ENCODE data around the gene DPF1.
"Not testable (repeated sequence)": the region's sequence is repeated elsewhere in the genome, so short reads cannot be mapped to it uniquely, and the experiment has no call there.

Gene DPF1

GRCh38 chr19:38250821-38251563 lies 27.0 kb upstream of the DPF1 start:
- no peak for DNase-seq (ENCODE audit: low read depth)

DNA sequence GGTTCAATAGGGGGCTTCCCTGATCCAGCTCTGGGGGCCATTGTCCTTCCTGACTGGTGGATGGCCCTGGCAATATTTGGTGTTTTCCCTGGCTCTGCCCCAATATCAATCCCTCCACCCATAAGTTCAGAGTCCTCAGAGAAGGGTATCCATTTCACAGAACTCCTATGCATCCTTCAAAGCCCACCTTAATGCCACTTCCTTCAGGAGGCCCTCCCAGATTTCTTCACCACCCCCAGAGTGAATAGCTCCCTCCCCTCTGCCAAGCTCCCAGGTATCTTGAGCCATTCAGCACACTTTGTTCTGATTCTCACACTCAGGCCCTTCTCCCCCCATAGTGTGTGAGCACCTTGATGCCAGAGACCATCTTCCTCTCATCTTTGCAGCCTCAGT lies 26.4 kb upstream of the DPF1 start:
- no peak for DNase-seq (ENCODE audit: low read depth)

GRCh38 chr19:38248421-38248820 lies 24.4 kb upstream of the DPF1 start:
- DNase-seq (ENCODE audit: low read depth), result no peak

GRCh38 chr19:38247734-38248268 lies 23.8 kb upstream of the DPF1 start:
- DNase-seq (ENCODE audit: low read depth), result no peak

DNA sequence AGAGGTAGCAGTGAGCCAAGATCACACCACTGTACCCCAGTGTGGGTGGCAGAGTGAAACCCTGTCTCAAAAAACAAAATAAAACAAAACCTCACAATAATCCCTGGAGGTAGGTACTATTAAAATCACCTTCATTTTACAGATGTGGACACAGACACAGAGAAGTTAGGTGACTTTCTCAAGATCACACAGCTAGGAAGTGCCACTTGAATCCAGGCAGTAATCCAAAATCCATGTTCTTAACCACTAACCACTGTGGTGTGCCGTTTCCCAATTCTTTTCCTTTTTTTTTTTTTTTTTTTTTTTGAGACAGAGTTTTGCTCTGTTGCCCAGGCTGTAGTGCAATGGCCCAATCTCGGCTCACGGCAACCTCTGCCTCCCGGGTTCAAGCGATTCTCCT lies 23.1 kb upstream of the DPF1 start:
- DNase-seq (ENCODE audit: low read depth), result no peak

DNA sequence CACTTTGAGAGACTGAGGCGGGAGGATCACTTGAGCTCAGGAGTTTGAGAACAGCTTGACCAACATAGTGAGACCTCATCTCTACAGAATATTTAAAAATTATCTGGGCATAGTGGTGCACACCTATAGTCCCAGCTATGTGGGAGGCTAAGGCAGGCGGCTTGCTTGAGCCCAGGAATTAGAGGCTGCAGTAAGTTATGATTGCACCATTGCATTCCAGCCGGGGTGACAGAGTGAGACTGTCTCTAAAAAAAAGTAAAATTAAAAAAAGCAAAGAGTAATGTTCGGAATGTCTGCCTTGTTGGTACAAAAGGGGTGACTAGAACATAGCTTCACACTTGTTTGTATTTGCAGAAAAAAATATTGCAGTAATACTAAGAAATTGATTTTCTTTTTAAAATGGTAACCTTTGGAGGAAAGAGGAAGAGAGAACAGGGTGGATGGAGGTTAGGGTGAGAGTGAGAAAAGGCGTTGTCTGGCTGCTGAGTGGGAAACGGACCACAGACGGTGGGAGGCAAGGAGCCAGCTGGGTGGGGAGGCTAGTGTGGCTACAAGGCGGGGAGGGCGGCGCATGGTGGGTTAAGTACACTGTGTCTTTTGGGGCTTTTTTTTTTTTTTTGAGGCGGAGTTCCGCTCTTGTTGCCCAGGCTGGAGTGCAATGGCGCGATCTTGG lies 21.9 kb upstream of the DPF1 start:
- DNase-seq (ENCODE audit: low read depth), result no peak

GRCh38 chr19:38243279-38243673 lies 19.3 kb upstream of the DPF1 start:
- no peak for DNase-seq (ENCODE audit: low read depth)

DNA sequence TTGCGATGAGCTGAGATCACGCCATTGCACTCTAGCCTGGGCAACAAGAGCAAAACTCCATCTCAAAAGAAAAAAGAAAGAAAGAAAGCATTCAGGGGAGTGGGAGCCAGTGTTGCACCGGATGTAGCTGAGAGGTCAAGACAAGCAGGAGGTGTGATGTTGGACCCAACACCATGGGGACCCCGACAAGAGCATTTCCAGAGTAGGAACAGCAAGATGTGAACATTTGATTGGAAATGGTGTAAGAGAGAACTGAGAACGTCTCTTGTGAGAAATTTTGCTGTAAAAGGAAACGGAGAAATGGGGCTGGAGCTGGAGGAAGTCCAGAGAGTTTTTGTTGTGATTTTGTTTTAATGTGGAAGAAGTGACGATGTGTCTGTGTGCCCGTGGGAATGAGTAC lies 15.8 kb upstream of the DPF1 start:
- DNase-seq (ENCODE audit: low read depth), result no peak

DNA sequence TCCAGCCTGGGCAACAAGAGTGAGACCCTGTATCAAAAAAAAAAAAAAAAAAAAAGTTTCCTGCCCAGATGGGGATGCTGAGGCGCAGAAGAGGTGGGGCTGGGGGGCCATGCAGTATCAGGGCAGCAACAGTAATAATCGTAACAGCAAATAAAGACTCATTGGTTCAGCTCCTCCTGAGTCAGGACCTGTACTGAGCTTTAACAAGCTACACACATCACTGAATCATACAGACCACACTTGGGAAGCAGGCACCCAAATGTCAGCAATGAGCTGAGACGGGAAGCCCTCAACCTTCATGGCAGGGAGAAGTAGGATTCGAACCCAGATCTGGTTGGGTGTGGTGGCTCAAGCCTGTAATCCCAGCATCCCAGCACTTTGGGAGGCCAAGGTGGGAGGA lies 10.6 kb upstream of the DPF1 start:
- DNase-seq (ENCODE audit: low read depth), result no peak

GRCh38 chr19:38233740-38234251 lies 9.8 kb upstream of the DPF1 start:
- peak; percentile 54 for DNase-seq (ENCODE audit: low read depth)

DNA sequence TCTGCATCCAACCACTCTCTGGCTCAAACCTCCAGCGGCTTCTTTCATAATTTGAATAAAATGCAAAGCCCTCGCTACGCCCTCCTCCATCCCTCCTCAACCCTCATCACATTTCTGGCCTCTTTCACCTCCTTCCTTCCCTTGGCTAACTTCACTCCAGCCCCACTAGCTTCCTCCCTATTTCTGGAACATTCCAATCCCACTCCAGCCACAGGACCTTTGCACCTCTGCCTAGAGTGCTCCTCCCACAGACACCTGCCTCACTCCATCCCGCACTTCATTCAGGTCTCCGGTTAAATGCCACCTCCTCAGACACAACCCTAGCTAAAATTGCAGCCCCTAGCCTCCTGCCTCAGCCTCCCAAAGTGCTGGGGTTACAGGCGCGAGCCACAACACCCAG lies 7.9 kb upstream of the DPF1 start:
- no peak for DNase-seq (ENCODE audit: low read depth)

- DNase-seq (ENCODE audit: low read depth), result not testable (repeated sequence)
These were observed 6.6 kb upstream of the DPF1 start for GRCh38 chr19:38230506-38231133.

GRCh38 chr19:38229585-38230073 lies 5.6 kb upstream of the DPF1 start:
- DNase-seq (ENCODE audit: low read depth), result peak; percentile 37

DNA sequence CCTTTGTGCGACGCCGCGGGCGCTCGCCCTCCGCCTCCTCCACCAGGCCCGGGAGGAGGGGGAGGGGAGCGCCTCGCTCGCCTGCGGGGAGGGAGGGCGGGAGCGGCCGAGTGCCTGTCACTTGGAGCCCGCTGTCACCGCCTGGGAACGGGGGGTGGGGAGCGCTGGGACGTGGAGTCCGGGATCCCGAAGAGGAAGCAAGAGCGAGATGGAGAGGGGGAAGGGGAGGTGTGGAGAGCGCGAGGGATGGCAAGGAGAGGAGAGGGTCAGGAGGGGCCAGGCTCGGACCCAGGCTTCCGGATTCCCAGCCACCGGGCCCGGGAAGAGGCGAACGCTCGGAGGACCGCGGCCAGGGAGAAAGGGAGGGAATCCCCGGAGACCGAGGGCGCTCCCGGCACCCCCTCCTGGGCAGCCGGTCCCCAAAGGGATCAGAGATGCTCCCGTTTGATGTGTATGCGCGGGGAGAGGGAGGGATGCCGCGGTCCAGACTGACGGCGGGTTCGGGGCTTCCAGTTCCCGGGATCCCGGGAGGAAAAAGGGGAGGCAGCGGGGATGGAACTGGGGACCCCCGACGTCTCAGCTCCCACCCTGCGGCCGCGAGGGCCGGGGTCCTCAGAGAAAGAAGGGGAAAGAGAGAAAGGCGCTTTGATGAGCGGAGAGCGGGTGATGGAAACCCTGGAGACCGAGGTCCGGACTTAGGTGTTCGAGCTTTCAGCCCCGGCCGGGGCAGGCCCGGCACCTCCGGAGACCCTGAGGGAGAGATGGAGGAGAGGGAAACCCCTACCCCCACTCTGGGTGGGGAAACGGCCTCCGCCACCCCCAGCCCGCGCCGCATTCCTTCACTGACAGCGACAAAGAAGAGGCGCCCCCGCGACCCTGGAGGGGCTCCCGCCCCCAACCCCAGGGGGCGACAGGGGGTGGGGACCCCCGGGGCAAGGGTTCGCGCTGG lies 4.7 kb upstream of the DPF1 start:
- DNase-seq (ENCODE audit: low read depth), result no peak

DNA sequence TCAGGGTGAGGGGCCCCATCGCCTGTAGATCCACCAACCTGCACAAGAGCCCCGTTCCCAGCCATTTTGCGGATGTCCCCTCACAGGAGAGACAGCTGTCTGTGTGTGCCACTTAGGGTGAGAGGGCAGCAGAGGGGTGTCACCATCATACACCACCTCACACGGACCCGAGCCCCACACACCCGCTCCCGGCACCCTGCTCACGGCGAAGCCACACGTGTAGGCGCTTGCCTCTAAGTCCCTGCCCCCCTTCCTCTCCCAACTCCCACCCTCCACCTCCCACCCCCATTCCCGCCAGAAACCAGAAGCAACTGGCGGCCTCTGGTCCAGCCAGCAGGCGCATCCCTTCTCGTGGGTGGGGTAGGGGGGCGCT lies 4.0 kb upstream of the DPF1 start:
- DNase-seq (ENCODE audit: low read depth), result no peak

- no peak for DNase-seq (ENCODE audit: low read depth)
These were observed 3.4 kb upstream of the DPF1 start for GRCh38 chr19:38227287-38228004.

DNA sequence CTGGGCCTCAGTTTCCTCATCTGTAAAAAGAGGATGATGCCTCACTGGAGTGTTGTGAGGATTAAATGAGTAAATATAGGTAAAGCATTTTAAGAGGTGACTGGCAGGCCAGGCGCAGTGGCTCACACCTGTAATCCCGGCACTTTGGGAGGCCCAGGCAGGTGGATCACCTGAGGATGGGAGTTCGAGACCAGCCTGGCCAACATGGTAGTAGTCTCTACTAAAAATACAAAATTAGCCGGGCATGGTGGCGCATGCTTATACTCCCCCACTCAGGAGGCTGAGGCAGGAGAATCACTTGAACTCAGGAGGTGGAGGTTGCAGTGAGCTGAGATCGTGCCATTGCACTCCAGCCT lies 819 bp upstream of the DPF1 start:
- DNase-seq (ENCODE audit: low read depth), result not testable (repeated sequence)

- DNase-seq (ENCODE audit: low read depth), result no peak
These were observed 407 bp downstream of the DPF1 start for GRCh38 chr19:38223617-38224013.

GRCh38 chr19:38223119-38223523 lies 901 bp downstream of the DPF1 start:
- no peak for DNase-seq (ENCODE audit: low read depth)

- DNase-seq (ENCODE audit: low read depth), result no peak
These were observed 1.8 kb downstream of the DPF1 start for GRCh38 chr19:38221919-38222830.
